ENCODE data around the gene ZRSR2.

Gene ZRSR2

GRCh38 chrX:15825936-15826335 lies 35.7 kb downstream of the ZRSR2 start:
- no peak for TF ChIP-seq CTCF (IDR thresholded peaks at IDR 0.05)

GRCh38 chrX:15829217-15829616 lies 38.9 kb downstream of the ZRSR2 start:
- TF ChIP-seq CTCF (IDR thresholded peaks at IDR 0.05), result no peak

GRCh38 chrX:15834053-15834452 lies 43.8 kb downstream of the ZRSR2 start:
- TF ChIP-seq CTCF (IDR thresholded peaks at IDR 0.05), result no peak

GRCh38 chrX:15834827-15835595 lies 44.7 kb downstream of the ZRSR2 start:
- no peak for TF ChIP-seq CTCF (IDR thresholded peaks at IDR 0.05)

DNA sequence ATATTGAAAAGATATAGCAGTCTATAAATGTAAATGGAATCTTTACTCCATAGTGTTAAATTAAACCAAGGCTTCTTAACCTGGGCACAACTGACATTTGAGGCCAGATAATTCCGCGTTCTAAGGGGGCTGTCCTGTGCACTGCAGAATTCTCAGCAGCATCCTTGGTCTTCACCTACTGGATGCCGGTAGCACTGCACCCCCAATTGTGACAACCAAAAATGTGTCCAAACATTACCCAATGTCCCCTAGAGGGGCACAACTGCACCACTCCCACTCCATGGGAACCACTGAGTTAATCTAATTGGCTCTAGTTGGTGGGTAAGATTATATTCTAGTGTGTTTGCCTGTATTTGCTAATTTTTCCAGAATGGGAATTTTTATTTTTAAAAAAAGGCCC lies 47.7 kb downstream of the ZRSR2 start:
- TF ChIP-seq CTCF (IDR thresholded peaks at IDR 0.05), result no peak

GRCh38 chrX:15841853-15842516 lies 51.7 kb downstream of the ZRSR2 start:
- TF ChIP-seq CTCF (IDR thresholded peaks at IDR 0.05), result no peak

- no peak for TF ChIP-seq CTCF (IDR thresholded peaks at IDR 0.05)
Observed at GRCh38 chrX:15843960-15844359, 53.7 kb downstream of the ZRSR2 start.

Measured in LNCAP (cell line).